ENCODE measurements around the gene CPA5. TPM values are rescaled to one million over a fixed set of nuclear protein-coding genes. Genes with fewer than 3 reads are reported as not detected.

CPA5 gene
- total RNA-seq, 1 experiment from 2014 or later = not detected

DNA sequence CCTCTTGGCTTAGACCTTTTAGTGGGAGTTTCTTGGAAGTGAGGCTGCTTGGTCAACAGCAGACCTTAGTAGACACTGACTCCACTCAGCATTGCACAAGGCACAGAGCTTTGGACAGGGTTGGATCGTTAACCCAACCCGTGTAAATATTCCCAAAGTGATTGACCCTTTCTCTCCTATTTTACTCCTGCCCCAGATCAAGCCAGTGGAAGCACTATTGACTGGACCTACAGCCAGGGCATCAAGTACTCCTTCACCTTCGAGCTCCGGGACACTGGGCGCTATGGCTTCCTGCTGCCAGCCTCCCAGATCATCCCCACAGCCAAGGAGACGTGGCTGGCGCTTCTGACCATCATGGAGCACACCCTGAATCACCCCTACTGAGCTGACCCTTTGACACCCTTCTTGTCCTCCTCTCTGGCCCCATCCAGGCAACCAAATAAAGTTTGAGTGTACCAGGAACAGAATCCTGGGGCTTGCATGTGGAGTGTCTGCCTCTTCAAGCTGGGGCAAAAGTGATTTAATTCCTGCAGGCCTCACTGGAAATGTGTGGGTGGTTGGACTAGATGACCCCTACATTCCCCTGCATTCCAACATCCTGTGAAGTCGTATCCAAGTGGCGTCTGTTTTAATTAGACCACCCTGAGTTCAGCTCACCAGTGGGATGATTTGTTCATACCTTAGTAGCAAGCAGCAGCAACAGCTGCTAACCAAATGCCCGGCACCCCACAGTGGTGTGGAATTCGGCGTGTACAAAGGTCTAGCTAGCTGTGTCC is 43.2 kb downstream of the CPA5 start:
- H3K36me3 Mint-ChIP-seq = peaks cover 5% of the 10 kb centered on the region
- H3K9me3 Mint-ChIP-seq = peaks cover 12% of the 10 kb centered on the region
- ATAC-seq = no peak
- TF ChIP-seq GABPB1 (CRISPR knock-in tag; IDR thresholded peaks at IDR 0.05) (no peak), ELF4 (CRISPR knock-in tag; IDR thresholded peaks at IDR 0.05; ENCODE audit: low read depth) (no peak), FOXK1 (CRISPR knock-in tag; IDR thresholded peaks at IDR 0.05) (no peak), ZBTB21 (CRISPR knock-in tag; IDR thresholded peaks at IDR 0.05; ENCODE audit: borderline replicate concordance) (no peak), MYBL2 (CRISPR knock-in tag; IDR thresholded peaks at IDR 0.05) (no peak), ZNF219 (CRISPR knock-in tag; IDR thresholded peaks at IDR 0.05; ENCODE audit: borderline replicate concordance) (no peak), NFATC4 (CRISPR knock-in tag; IDR thresholded peaks at IDR 0.05) (no peak), ZNF121 (CRISPR knock-in tag; IDR thresholded peaks at IDR 0.05) (no peak), SMAD4 (CRISPR knock-in tag; IDR thresholded peaks at IDR 0.05) (no peak), JUN (CRISPR knock-in tag; IDR thresholded peaks at IDR 0.05) (no peak), TP53 (CRISPR knock-in tag; IDR thresholded peaks at IDR 0.05) (no peak), GTF2I (CRISPR knock-in tag; conservative IDR thresholded peaks at IDR 0.05) (no peak), ZNF232 (CRISPR knock-in tag; IDR thresholded peaks at IDR 0.05) (no peak)
- TF ChIP-seq, protein P1, sequence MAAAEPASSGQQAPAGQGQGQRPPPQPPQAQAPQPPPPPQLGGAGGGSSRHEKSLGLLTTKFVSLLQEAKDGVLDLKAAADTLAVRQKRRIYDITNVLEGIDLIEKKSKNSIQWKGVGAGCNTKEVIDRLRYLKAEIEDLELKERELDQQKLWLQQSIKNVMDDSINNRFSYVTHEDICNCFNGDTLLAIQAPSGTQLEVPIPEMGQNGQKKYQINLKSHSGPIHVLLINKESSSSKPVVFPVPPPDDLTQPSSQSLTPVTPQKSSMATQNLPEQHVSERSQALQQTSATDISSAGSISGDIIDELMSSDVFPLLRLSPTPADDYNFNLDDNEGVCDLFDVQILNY (CRISPR knock-in tag; IDR thresholded peaks at IDR 0.05) = no peak
- TF ChIP-seq, protein P2, sequence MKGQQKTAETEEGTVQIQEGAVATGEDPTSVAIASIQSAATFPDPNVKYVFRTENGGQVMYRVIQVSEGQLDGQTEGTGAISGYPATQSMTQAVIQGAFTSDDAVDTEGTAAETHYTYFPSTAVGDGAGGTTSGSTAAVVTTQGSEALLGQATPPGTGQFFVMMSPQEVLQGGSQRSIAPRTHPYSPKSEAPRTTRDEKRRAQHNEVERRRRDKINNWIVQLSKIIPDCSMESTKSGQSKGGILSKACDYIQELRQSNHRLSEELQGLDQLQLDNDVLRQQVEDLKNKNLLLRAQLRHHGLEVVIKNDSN (CRISPR knock-in tag; IDR thresholded peaks at IDR 0.05) = no peak
- TF ChIP-seq, protein P3, sequence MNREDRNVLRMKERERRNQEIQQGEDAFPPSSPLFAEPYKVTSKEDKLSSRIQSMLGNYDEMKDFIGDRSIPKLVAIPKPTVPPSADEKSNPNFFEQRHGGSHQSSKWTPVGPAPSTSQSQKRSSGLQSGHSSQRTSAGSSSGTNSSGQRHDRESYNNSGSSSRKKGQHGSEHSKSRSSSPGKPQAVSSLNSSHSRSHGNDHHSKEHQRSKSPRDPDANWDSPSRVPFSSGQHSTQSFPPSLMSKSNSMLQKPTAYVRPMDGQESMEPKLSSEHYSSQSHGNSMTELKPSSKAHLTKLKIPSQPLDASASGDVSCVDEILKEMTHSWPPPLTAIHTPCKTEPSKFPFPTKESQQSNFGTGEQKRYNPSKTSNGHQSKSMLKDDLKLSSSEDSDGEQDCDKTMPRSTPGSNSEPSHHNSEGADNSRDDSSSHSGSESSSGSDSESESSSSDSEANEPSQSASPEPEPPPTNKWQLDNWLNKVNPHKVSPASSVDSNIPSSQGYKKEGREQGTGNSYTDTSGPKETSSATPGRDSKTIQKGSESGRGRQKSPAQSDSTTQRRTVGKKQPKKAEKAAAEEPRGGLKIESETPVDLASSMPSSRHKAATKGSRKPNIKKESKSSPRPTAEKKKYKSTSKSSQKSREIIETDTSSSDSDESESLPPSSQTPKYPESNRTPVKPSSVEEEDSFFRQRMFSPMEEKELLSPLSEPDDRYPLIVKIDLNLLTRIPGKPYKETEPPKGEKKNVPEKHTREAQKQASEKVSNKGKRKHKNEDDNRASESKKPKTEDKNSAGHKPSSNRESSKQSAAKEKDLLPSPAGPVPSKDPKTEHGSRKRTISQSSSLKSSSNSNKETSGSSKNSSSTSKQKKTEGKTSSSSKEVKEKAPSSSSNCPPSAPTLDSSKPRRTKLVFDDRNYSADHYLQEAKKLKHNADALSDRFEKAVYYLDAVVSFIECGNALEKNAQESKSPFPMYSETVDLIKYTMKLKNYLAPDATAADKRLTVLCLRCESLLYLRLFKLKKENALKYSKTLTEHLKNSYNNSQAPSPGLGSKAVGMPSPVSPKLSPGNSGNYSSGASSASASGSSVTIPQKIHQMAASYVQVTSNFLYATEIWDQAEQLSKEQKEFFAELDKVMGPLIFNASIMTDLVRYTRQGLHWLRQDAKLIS (CRISPR knock-in tag; IDR thresholded peaks at IDR 0.05; ENCODE audit: borderline replicate concordance) = no peak
- TF ChIP-seq, protein P4, sequence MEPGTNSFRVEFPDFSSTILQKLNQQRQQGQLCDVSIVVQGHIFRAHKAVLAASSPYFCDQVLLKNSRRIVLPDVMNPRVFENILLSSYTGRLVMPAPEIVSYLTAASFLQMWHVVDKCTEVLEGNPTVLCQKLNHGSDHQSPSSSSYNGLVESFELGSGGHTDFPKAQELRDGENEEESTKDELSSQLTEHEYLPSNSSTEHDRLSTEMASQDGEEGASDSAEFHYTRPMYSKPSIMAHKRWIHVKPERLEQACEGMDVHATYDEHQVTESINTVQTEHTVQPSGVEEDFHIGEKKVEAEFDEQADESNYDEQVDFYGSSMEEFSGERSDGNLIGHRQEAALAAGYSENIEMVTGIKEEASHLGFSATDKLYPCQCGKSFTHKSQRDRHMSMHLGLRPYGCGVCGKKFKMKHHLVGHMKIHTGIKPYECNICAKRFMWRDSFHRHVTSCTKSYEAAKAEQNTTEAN (CRISPR knock-in tag; IDR thresholded peaks at IDR 0.05) = no peak
- TF ChIP-seq, protein P5, sequence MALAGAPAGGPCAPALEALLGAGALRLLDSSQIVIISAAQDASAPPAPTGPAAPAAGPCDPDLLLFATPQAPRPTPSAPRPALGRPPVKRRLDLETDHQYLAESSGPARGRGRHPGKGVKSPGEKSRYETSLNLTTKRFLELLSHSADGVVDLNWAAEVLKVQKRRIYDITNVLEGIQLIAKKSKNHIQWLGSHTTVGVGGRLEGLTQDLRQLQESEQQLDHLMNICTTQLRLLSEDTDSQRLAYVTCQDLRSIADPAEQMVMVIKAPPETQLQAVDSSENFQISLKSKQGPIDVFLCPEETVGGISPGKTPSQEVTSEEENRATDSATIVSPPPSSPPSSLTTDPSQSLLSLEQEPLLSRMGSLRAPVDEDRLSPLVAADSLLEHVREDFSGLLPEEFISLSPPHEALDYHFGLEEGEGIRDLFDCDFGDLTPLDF (CRISPR knock-in tag; IDR thresholded peaks at IDR 0.05) = no peak
- TF ChIP-seq, protein P6, sequence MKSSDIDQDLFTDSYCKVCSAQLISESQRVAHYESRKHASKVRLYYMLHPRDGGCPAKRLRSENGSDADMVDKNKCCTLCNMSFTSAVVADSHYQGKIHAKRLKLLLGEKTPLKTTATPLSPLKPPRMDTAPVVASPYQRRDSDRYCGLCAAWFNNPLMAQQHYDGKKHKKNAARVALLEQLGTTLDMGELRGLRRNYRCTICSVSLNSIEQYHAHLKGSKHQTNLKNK (CRISPR knock-in tag; IDR thresholded peaks at IDR 0.05) = no peak
- H3K27me3 Mint-ChIP-seq (ENCODE audit: low read depth) = no peaks in the 10 kb centered on the region
- no peak overlapping the region for H3K27ac Mint-ChIP-seq
- no peak overlapping the region for H3K4me3 Mint-ChIP-seq
- ChIA-PET POLR2A (no interaction called here), CTCF (interaction anchor here (0.5 kb wide), 1 partner anchor 394 kb away, joined by 3 read pairs; no protein-coding TSS in a partner anchor)
- H3K4me1 Mint-ChIP-seq = no peaks in the 10 kb centered on the region
- DNase-seq (ENCODE audit: low spot score) = no peak
